T-helper 2 cell treated with Interferon-gamma antibody and Interleukin-4, amounts not matched to agents 100 ng/mL and 5 ng/mL, for 36 hours (primary cell): ENCODE measurements around the gene ALG14. TPM values are rescaled to one million over a fixed set of nuclear protein-coding genes. Genes with fewer than 3 reads are reported as not detected.

Experiments used
- intact Hi-C: fragments of 100-400 bp; cut with micrococcal nuclease; formaldehyde crosslinking; loops from one replicate; pipeline ENCODE4 v1.15.1; 2023
- total RNA-seq: library from RNA; stranded (reverse); gene quantifications from 2 replicates; pipeline ENCODE4 v1.2.3, GENCODE V29; 2022

ALG14 gene
- total RNA-seq, 1 donor from 2014 or later, result 3.0 TPM

DNA sequence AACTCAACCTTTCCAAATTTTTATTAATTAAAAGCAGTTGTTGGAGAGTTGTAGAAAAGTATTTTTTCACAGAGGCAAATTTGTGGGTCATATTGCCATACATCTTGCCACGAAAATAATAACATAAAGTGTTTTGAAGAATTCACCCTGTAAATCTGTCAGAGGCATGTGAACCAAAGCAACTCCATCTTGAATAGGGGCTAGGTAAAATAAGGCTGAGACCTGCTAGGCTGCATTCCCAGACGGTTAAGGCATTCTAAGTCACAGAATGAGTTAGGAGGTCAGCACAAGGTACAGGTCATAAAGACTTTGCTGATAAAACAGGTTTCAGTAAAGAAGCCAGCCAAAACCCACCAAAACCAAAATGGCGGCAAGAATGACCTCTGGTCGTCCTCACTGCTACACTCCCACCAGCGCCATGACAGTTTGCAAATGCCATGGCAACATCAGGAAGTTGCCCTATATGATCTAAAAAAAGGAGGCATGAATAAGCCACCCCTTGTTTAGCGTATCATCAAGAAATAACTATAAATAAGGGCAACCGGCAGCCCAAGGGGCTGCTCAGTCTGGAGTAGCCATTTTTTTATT is 141.4 kb downstream of the ALG14 start:
- intact Hi-C loops, result no loop called here

DNA sequence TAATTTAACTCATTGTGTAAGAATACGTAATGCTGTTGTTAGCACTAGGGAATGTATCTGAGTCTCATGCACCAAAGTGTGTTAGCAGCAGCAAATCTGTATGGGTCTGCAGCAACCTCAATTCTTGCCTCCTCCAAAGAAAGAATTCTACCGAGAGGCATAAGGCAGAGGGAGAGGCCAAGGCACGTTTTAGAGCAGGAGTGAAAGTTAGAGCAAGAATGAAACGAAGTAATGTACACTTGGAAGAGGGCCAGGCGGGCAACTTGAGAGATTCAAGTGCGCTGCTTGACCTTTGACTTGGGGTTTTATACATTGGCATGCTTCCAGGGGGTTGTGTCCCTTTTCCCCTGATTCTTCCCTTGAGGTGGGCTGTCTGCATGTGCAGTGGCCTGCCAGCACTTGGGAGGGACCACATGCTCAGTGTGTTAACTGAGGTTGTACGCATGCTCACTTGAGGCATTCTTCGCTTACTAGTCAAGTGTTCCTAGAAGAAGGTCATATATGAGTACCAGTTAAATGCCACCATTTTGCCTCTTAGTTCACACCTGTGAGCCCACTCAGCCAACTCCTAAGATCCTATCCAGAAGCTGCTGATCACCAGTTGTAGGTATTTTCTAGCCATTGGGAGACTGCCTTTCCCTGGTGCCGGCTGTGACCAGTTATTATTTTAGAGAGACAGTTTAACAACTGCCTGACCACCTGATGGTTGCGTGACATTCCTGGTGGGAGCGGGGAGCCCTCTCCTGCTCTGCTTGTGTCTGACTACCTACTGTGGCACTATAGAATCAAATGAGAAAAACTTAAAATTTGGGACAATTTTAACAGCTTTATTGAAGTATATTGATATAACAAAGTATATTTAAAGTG is 143.2 kb downstream of the ALG14 start:
- intact Hi-C loops, result no loop called here

- intact Hi-C loops, result no loop called here
Measured at GRCh38 chr1:94928293-94928939, 144.3 kb downstream of the ALG14 start.

DNA sequence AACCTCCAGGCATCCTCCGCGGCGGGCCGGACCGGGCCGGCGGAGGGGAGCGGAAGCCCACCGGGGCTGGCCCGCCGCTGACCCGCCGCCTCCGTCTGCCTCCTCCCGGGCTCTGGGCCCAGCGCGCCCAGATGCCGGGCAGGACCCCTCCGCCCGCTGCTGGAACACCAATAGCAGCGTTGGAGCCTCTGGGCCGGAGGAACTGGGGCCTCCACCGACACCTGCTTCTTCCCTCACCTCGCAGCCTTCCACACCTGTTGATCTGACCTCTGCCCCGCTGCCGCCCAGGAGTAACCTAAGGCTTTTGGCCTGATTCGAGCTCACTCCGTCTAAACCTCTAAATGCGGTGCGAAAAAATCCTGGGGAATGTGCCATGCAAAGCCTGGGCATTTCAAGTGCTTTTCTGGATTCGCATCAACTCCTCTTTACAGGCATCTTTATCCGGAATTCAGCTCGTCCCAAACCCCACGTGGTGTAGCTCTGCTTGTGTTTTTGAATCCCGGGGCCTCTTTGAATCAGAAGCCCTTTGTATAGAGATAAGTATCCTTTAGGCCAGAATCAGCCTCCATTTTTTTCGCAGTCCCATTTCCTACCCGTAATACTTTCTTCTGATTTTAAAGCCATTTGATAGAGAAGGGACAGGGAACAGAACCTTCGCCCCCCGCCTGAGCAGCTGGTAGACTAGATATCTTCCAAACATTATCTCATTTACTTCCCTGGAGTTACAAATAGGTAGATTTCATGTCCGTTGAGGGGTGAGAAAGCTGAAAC is 145.2 kb downstream of the ALG14 start:
- intact Hi-C loops, result loop anchor here (2.0 kb wide), 1 partner anchor 115 kb away; no protein-coding TSS in a partner anchor

- intact Hi-C loops, result loop anchor here (2.0 kb wide), 1 partner anchor 116 kb away; no protein-coding TSS in a partner anchor
Measured at GRCh38 chr1:94926915-94927404, 145.8 kb downstream of the ALG14 start, which contains the start of gene CNN3. CNN3 (minus strand) TSS chr1:94927110; CDS start chr1:94926894, 216 bp downstream.

DNA sequence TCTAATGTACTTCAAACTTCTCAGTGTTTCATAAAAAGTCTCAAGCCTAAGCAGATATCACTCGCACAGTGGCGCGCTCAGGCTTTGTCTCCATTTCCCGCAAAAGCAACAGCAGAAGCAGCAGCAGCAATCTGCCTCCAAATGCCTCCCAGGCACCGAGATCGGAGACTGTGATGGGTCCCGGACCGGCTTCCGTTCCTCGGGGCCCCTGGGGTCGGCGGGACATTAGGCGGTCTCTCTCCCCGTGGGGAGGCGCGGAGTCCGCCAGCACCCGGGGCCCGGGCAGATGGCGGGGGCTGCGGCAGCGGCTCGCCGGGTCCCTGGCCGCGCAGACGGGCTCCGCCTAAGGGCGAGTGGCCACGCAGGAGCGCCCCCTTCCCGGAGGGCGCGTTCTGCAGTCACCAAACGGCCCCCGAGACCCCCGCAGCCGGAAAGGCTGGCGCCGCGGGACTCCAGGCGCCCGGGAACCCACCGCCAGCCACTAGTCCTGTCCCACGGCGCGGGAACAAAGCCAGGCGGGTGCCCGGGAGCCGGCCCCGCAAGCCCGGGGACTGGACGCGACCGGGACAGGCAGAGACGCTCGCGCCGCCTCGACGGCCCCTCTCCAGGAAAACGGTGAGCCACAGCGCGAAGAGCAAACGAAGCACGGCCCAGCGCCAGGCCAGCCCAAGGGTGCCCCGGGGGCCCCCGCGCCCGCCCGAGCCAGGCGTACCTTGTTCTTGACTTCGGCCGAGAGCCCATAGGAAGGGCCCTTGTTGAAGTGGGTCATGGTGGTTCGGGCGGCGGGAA is 146.4 kb downstream of the ALG14 start:
- intact Hi-C loops, result loop anchor here (2.0 kb wide), 1 partner anchor 116 kb away; no protein-coding TSS in a partner anchor

DNA sequence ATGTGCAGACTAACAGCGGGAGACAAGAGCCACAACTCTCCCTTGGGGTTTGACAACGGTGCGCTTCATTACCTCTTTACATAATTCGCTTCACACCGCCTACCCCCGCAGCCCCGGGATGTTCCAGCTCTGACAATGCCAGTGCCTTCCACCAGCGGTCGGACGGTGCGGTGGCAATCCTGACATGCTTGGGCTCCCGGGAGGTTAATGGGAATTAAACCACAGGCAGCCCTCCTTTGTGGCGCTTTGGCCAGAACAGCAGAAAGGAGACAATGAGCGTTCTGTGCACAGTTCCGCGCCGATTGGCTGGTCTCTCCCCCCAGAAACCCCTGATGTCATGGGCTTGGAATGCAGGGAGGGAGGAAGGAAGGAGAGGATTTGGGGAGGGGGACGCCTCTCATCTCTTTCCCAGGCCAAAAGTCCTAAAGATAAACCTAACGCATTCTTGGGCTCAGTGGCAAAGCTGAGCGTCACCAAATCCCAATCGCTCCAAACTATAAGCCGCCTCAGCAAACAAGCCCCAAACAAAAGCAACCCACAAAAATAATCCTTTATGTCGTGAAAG is 147.1 kb downstream of the ALG14 start:
- intact Hi-C loops, result loop anchor here (2.0 kb wide), 1 partner anchor 117 kb away; no protein-coding TSS in a partner anchor

DNA sequence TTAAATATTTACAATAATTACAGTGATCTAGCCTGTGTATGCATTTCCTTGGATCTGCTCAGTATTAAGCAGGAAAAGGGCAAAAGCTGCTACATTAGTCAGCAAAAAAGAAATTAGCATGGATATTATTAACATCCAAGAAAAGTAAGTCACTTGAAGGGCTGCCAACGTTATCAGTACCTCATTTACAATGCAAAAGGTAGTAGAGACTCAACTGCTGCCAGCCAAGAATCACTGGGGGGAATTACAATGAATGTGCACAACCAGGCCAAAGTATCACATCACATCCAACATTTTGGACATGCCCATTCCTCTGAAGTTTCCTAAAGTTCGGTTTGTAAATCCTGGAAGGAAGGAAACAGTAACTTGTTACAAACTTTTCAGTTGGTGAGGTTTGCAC is 147.7 kb downstream of the ALG14 start:
- intact Hi-C loops, result no loop called here

Other genes with a start within 250 kb of the ALG14 start
- 1.7 and 2.3 TPM in 2 replicates for gene CNN3, start 145.8 kb downstream of the ALG14 start, total RNA-seq
- 0.02 TPM in 1 of 2 replicates, not detected in the other for gene TLCD4, start 44.4 kb upstream of the ALG14 start, total RNA-seq
- gene RWDD3, start 161.3 kb upstream of the ALG14 start, total RNA-seq, result 13.3 and 15.3 TPM in 2 replicates